HG03095 (cell line): ENCODE results near the gene FGGY.

Experiments used
- ATAC-seq: cut with Tn5 transposase; IDR thresholded peaks from one replicate; pipeline ENCODE4 v1.9.1; 2021; ENCODE audit warnings: moderate library complexity; ENCODE audit not compliant: unreplicated experiment

Gene FGGY

DNA sequence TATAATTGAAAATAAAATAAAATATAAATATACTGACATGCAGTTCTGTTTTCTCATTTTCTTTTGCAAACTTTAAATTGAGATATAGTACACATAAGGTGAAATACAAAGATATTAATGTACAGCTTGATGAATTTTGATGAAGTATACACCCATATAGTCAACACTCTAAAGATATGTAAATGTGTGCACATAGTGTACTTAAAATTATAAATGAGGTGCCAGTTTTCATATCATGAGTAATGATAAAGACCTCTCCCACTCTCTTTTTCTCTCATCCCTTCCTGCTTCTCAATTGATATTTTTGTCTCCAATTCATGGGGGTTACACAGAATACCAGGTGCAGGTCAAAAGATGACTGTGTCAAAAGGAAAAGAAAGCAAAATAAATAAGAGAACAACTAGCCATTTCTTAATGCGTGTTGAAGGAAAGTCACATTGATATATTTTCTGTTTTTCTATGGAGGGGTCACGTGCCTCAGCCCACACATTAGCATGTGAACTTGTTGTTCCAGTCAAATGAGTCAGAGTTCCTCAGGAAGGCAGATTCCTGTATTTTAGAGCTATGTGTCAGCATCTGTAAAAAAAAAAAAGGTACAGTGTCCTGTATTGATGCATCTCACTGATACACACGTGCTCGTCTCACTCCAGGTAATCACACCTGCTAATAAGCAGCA is 453.6 kb downstream of the FGGY start:
- ATAC-seq: no peak

DNA sequence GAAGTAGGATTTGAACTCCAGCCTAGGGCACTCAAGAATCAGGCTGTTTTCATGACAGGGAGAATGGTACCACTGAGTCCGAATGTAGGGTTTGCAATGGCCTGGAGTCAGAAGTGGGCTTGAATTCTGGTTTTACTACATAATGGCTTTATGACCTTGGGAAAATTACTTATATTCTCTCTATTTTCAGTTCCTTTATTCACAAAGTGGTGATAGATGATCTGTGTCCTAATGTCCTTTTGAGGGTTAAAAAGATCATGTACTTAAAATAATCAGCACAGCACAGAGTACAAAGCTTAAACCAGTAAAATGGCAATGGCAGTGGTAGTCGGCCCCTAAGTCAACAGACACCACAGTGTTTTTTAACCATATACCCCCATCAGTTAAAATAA is 454.1 kb downstream of the FGGY start:
- no peak for ATAC-seq

DNA sequence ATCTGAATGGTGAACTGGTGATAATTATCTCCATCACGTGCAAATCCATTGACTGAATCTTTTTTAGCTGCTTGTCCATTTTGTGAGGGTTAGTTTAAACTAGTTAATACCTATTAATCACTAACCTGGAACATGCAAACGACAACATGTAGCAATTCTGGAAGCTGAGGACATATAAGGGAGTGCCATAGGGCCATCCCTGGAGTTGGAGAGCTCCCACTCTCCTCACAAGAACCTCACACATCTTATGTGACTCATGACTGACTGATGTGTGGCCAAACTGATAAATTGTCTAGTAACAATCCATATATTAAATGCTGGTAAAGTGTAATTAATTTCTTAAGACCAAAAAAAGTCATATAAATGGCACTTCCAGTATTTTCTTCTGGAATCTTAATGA is 454.9 kb downstream of the FGGY start:
- ATAC-seq: no peak

DNA sequence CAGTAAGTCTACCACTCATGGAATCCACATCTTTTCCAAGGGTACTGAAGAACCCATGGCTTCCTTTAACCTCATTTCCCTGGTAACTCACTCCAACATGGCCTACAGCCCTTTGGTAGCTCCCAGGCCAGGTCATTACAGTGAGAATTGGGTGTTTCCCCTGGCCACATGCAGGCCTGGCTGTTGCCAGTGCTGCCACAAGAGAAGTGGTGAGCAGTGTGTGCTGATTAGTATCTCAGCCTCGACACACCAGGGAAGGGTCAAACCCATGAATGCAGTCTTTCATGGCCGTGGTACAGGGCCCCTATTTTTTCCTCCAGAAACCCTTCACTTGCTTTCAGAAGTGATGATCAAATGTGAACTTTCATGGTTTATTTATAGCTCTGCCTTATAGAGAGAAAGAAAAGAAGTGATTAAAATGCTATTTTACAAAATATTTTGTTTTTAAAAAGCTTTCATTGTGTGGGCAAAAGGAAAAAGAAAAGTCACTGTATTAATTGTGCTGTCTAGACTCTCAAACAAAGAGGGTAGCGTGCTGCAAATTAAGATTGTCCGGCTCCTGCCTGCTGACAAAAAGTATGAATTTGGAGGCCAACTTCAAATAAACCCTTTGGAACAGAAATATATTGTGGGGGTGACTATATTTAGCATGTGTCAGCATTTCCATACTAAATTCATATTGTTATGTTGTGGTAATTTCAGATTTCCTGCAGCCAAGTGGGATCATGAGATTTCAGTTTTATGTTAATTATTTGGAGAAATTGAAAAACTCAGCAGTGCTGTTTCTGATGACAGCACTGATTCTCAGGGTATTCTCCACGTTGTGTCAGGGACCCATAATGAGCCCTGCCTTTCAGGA is 455.9 kb downstream of the FGGY start:
- peak; percentile 57 for ATAC-seq

DNA sequence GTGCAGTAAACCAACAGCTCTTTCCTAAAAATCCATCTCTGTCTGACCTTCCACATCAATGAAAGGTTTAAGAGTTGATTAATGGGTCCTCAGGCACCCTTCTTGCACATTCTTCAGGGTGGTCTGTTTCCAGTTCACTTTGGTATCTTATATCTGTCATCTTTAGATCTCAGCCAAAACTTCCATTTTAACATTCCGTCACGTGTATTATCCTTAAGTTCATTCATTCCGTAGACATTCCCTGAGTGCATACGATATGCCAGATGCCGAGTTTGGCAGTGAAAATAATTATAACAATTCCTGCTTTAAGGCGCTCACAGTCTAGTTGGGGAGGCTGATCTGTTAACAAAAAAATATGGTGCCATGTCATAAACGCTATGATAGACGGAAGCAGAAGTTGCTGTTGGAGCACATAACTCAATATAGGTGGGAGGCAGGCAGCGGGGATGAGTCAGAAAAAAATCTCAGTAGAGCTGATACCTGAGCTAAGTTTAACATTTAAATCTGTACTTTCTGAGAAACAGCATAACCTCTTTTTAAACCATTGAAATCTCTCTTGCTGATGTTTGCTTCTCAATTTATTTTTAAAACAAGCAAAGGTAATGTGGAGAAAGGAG is 458.3 kb downstream of the FGGY start:
- ATAC-seq: no peak

DNA sequence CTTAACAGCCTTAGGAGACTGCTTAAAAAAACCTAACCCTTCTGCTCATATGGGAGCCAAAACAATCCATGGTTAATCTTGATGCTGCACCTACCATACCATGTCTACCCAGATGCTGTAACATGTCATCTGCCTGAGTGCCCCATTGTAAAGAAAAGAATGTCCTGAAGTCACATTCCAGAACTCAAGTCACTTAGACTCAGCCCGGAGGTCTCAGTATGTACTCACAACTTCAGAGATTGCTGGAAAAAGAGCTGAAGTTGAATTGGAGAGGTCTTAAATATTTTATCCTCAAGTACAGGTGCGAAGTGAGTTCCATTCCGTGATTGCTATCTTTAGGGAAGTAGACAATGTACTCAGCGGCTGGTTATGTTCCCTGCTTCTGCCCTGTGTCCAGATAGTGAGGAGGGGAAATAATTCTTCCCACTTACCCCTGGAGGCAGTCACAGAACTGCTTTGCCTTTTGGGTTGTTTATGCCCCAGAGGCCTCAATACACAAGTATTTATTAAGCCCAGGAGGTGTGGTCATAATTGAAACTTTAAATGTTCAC is 460.4 kb downstream of the FGGY start:
- no peak for ATAC-seq

DNA sequence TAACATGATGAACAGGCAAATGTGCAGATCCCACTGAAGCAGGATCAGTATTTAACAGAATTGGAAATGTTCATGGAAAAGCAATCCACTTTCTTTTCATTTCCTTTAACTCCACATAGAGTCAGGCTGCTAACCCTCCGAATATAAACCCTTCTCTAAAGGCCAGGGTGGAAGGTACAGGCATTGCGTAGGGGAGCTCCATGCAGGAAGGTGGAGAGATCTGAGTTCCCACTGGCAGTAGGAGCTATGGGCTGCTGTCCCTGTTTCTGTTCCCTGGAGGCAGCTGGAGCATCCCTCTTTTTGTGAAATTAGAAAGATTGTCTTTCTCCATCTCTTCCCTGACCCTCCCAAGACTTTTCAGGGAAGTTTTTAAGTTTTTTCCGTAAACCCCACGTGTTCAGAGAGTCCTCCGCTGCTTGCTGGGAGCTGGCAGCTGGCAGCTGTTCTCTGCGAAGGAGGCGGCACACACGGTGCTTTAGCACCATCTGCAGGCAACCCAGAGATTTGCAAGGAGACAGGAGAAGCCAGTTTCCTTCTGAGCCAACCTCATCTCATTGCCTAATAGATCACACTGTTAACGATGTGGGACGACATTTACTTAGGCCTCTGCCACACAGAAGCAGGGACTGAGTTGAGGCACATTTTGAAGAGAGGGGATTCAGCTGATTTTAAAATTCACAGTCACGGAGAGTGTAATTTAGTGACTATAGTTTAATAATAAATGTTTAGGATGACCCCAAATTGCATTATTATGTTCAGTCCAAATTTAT is 462.4 kb downstream of the FGGY start:
- ATAC-seq: peak; percentile 77

DNA sequence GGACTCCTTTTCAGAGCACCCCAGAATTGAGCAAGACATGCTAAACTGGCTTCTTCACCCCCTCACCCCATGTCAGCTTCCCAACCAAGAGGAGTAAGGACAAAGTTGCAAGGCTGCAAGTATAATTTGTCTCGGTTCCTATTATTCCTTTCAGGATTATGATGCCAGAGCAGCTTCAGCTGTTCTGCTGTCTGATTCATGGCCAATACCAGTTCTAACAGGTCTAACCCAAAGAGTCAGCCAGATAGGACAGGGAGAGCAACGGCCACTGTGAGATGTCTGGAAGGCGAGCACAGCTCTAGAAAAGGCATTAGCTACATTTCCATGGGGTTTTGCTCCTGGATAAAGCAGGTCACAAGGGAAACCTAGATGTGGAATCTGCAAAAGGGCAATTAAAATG is 464.5 kb downstream of the FGGY start:
- ATAC-seq: no peak

DNA sequence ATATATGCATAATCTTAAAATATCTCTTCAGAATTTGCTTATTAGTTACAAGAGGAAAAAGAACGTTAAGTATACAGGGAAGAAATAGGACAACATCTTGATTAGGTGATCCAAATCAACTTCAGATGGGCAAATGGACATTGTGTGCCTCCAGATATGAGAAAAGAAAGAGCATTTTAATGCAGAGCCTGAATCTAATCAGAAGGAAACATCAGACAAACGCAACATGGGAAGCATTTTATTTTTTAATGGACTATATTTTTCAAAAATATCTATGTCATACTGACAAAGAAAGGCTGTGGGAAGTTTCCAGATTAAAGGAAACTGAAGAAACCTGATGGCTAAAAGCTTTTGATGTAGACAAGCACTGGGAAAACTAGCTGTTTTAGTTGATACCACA is 466.5 kb downstream of the FGGY start:
- ATAC-seq: no peak

DNA sequence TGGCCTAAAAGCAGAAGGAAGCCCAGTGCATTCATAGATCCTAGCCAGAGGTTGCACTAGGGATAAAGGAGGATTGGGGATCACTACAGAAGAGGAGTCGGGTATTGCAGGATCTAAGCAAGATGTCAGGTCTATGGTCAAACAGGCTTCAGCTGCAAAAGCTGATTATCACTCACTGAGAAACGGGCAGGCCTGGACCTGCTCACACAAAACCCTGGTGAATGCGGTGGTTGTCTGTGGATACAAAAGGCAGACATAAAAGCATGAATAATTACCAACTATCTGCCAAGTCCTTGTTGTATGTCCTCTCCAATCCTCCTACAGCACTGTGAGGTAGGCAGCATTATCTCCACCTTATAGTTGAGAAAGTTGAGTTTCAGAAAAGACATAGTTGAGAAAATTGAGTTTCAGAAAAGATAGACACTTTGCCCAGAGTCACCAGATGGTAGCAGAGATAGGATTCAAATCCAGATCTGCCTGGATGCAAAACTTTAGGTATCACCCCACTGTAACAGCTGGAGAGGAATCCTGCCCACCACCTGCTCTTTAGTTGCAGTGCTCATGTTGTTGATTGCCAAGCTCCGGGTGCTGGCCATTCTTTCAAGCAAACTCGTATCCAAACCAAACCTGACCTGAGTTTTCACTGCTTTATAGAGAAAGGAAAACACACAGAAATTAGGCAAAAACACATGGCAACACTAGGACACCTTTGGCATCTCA is 468.3 kb downstream of the FGGY start:
- ATAC-seq: no peak

DNA sequence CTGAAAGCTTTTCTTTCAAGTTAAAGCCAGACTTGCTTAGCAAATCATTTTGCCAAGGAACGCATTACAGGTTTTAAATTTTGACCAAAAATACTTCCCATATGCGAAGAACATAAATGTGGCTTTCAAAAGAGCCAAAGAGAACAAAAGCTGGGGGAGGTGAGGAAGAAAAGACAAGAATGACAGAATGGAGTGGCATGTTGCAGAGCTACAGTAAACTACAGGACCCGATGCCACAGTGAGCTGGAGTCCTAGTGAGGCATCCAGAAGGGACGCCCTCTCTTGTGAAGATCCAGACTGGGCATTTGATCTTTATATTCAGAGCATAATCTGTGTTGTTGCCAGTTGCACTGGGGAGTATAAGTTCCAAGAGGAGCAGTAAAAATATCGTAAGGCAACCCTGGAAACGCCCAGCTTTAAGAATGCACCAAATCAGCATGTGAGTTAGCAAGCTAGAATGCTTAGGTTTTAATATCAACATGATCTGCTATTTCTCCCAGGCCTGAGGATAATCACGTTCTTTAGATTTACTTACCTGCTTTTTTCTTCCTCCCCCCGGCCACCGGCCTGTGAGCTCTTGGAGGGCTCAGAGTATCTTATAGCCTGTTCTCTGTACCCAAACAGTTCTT is 469.4 kb downstream of the FGGY start:
- no peak for ATAC-seq

DNA sequence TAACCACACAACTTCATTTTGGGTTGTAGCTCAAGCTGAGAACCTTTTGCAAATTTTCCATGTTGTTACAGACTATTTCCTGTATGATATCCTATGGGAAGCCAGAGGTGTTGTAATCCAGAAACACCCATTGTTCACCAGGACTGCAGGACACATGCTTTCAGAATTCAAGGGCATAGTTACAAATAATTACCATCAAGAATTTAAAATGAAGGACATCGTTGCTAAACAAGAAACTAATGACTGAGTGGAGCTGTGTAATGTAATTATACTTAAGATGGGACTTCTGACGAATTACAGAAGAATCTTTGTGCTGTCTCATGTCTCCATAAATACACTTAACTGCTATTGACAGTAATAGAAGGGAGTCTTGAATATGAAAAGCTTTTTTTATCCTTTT is 470.2 kb downstream of the FGGY start:
- ATAC-seq: no peak

DNA sequence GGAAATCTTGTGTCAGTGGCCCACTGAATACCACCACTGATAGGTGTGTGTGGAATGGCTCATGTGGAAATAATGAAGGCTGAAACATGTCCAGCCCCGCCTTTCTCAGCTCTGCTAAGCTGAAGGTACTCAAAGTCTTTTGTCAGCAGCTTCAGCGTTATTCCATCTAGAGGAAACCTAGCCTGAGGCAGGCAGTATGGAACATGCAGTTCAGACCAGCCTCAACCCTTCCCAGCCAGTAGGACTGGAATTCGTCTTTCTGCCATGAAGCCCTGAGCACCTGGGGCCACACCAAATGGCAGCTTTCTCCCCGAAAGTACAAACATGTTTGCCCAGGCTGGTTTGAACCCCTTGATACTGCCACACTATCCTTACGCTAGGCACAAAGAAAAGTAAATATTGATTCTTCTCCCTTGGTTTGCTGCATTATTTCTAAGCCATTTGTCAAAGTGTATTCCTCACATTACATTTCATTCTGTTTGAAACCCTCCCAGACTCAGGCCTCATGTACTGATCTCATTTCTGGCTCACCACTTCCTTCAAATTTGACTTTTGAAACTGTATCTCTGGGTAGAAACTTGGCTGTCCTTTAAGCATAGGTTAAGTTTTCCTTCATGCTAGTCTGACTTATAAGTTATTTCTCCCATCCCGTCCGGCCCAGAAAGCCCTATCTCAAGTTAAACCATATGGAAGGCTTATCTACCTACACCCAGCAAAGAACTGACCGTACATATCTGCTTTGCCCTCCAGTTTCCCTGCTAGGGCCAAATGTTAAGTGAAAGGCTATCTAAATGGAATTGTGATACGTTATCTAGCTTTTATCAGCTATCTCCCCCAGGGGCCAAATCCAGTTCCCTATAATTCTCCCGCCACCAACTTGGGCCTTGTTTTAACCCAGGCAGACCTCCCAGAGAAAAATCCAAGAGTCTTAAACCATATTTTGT is 472.2 kb downstream of the FGGY start:
- ATAC-seq: no peak

DNA sequence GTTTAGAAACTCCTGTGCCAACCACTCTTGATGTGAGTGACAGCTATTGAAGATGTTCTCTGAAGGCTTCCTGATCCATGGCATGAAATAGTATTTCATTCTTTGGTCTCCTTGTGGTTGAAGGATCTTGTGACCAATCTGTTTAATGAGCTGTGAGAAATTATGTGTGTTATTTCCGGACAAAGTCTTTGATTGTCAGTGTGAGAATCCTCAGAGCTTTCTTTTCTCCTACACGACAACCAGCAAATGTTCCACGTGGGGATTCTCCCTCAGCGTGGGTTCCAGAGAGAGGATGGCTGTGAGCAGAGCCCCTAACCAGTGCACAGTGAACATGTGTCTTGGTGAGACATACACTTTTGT is 472.8 kb downstream of the FGGY start:
- ATAC-seq: no peak

DNA sequence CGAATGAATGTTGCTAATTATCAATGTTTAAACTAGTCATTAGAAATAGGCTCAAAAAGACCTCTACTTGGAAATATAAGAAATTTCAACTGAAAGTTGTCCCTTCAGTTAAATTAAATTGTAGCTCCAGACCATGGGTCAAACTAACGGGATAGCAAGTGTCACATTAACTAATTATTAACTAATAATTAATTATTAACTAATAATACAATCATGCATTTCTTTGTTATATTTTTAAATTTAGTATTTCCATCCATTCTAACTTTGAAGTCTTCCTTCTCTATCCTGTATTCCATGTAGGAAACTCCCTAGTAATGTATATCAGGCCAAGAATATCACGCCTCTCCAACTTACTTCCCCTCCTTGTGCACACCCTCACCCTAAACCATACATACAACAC is 474.5 kb downstream of the FGGY start:
- no peak for ATAC-seq

DNA sequence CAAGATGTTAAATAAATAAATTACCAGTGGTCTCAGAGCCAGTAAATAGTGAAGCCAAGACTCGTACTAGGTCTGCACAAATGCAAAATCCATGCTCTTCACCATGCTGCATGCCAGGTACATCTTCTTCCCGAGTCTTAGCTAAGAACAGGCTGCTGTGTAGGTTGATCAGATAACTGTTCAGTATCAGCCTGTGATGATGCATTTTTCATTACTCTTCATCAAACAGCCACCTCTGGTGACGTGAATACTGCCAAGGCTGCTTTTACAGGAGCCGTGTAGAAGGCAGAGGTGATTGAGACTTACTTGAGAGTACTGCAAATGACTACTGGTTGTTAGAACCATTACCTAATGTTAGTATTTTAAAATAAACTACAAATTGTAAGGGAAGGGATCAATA is 478.6 kb downstream of the FGGY start:
- ATAC-seq: no peak

DNA sequence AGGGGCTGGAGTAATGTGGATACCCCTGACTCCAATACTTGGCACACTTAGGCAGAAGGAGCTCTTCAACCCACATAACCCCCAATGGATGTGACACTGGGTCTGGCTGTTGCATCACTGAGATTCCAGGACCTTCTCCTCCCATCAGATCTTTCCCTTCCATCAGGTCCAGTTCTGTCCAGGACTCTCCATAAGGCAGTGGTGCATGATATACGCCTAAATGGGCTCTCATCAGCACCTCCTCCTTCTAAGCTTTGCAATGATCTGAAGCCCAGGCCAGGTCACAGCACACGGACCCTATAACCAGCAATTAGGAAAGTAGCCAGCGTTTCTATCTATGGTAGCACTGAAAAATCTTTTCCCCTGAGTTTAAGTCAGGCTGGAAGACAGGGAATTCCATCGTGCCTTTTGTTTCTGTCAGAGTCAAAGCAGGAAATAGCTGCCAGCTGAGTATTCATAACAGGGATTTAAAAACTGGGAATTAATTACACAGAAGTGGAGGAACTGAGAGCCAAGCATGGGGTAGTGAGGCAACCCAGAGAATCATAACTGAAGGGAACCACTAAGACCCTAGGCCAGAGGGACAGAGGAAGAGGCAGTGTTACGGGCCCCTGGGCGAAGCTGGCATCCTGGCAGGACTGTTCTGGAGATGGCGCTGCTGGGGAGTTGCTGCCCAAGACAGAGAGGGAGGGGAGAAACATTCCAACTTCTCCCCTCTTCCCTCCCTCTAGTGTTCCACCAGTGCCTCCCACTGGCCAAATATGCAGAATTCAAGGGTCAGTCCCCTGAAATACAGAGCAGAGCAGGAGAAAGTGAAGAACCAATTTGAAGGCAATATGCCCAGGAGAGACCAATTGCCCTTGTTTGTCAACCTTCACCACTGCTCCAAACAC is 480.3 kb downstream of the FGGY start:
- ATAC-seq: no peak

DNA sequence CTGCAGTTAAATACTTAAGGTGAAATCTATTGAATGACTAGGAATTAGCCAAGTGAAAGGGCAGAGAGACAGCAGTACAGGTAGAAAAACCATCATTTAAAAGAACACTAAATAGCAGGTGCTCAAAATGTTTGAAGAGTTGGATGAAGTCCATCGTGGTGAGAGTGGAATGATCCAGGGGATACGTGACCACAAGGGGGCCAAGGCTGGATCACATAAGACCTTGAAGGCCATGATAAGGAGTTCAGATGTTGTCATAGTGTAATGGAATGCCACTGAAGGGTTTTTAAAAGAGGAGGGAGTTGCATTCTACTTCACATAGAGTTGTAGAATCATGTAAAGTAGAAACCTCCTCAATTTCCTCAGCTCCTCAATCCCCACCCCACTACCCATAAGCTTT is 483.1 kb downstream of the FGGY start:
- ATAC-seq: no peak
